DOHH2 (cell line): ENCODE data around the gene CCBE1.

ENCODE experiments used
- CTCF ChIP-seq: fragments of 200-600 bp; sonication (generic); IDR thresholded peaks from one replicate; pipeline ENCODE4 v1.5.1; 2014; ENCODE audit warnings: antibody characterized with exemption, mild to moderate bottlenecking, low read depth, low read length; ENCODE audit not compliant: poor library complexity, severe bottlenecking
- EZH2phosphoT487 ChIP-seq: fragments of 200-600 bp; sonication (generic); IDR thresholded peaks from 2 replicates; pipeline ENCODE4 v1.6.1; 2017; ENCODE audit warnings: borderline replicate concordance, mild to moderate bottlenecking, antibody characterized with exemption, low read length, moderate library complexity, mixed read lengths

- TF ChIP-seq CTCF (no peak), EZH2phosphoT487 (no peak)
Measured at GRCh38 chr18:59646963-59647307, 50.3 kb downstream of the CCBE1 start.
